KBM-7 (cell line): ENCODE measurements around the gene PCYT1A.
A peak's percentile ranks its signal among the peaks of the same experiment; 100 is the strongest.

ENCODE experiments used
- DNase-seq: peaks from one replicate; pipeline ENCODE4 v3.0.0-alpha.2; 2015
- in situ Hi-C: fragments of 300-500 bp; cut with MboI; formaldehyde crosslinking; loops from 2 replicates; pipeline ENCODE4 v1.14.3; 2020; ENCODE audit warnings: low sequenced_read_pairs, low pct_unique_long_range_greater_than_20kb, mixed read lengths

Gene PCYT1A

DNA sequence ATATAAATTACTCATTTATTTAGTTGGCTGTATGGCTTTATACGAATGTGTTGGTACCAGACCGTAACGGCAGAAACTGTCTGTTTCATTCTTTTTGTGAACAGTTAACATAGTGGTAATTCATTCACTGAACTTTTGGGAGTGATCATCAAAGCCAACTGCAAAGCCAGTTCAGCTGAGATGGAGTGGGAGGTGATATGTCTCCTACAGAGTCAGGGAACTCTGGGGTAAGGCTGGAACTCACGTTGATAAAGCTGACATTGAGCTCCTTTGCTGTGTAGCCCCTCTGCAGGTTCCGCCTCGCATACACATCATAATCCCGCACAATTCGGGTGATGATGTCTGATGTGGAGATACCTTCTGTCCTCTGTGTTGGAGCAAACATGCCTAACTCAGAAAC, 45.8 kb downstream of the PCYT1A start:
- DNase-seq, result no peak
- in situ Hi-C loops, result no loop called here

DNA sequence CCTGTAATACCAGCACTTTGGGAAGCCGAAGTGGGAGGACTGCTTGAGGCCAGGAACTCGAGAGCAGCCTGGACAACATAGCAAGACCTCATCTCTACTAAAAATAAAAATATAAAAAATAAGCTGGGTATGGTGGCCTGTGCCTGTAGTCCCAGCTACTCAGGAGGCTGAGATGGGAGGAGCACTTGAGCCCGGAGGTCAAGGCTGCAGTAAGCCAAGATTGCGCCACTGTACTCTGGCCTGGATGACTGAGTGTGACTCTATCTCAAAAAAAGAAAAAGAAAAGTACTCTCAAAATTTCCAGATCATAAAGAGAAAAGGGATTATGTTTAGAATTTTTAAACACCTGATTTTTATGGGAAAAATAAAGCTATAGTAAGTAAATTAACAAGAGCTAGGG, 47.1 kb downstream of the PCYT1A start:
- in situ Hi-C loops, result no loop called here
- no peak for DNase-seq

- in situ Hi-C loops, result no loop called here
- DNase-seq, result no peak
These were observed 48.6 kb downstream of the PCYT1A start for GRCh38 chr3:196238612-196239560.

GRCh38 chr3:196237203-196237602, 50.3 kb downstream of the PCYT1A start:
- no peak for DNase-seq
- in situ Hi-C loops, result no loop called here

DNA sequence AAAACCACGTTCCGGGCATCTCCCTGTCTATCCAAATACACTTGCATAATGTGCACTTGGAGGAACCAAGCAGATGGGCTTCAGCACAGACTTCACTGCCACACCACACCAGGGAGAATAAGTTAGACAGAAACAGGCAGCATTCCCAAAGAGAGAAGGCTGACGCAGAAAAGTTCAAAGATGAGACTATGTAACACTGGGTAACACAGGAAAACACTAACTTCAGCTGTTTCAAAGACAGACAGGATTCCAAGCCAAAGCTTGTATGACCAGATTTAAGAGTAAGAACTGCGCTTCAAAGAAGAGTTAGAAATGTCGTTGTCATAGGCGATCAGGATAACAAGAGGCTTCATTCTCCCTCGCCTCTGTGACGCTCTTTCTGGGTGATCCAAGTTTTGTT, 51.3 kb downstream of the PCYT1A start:
- in situ Hi-C loops, result no loop called here
- no peak for DNase-seq

DNA sequence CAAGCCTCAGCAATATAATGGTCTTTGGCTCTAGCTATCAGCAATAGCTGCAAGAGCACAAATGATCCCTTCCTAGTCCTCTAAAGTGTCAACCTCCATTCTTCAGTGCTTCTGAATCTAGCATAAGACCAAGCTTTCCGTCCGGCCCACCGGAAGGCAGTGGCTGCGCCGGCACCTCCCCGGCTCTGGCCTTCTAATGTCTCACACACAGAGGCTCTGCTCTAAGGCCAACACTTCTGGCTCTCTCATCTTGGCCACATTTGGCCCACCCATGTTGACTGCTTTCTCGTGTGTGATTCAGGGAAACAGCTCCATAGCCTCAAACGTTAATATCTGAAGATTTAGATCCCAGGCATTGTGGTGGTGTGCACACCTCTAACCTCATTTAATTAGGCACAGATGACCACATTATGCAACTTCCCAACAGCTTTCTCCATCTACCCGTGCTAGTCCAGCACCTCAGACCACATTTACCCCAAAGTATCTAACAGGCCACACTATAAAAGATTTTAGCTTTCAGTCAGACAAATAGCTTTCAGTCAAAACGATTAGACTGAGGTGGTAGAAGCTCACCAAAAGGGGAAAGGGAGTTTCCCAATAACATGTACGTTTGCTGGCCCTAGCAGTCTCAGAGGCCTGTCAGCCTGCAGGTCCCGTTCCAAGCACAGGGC, 51.9 kb downstream of the PCYT1A start:
- in situ Hi-C loops, result no loop called here
- peak; percentile 51 for DNase-seq

DNA sequence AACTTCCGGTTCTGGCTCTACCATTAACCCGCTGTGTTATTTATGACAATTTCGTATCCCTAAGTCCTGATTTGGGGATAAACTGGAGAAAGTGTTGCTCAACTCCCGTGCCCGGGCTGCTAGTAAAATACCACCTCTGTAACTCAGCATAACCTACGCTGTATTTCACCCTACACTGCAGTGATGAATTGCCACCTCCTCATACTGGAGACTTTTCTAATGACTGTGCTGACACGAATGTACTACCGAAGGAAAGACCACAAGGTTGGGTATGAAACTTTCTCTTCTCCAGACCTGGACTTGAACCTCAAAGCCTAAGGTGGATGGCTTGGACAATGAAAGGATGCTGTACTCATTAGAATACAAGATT, 54.7 kb downstream of the PCYT1A start:
- in situ Hi-C loops, result no loop called here
- no peak for DNase-seq

DNA sequence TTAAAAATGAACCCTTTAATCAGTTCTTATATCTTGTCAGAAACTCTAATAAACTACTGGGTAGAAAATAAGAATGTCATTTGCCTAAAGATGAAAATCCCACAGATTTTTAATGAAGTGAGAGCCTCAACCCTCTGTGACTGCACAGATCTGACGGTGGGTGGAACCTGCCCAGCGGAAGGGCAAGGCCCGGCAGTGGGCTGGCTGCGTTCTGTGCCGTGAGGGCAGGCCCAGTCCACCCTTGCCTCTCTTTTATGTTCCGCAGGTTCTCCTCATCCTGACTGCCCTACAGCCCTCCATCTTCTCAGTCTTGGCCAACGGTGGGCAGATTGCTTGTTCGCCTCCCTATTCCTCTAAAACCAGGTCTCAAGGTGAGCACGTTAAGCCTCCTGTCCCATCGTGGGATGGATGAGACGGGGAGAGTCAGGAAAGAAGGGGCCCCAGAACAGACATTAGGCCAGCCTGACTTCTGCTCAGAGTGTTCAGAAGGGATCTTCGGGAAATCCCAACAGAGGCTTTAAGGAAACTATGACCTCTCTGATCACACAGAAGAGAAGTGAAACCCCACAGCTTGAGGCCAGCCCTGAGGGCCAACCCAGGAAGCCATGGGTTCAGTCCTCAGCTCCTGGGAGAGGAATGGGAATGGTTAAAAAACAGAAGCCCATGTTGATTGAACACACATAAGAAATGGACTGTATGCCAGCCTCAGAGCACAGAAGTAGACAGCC, 55.2 kb downstream of the PCYT1A start:
- in situ Hi-C loops, result no loop called here
- no peak for DNase-seq

GRCh38 chr3:196227629-196228493, 59.7 kb downstream of the PCYT1A start:
- no peak for DNase-seq

GRCh38 chr3:196227121-196227561, 60.4 kb downstream of the PCYT1A start:
- in situ Hi-C loops, result no loop called here

More at GRCh38 chr3:196227629-196228493, 59.7 kb downstream of the PCYT1A start:
- in situ Hi-C loops, result no loop called here

GRCh38 chr3:196225763-196226364, 61.7 kb downstream of the PCYT1A start:
- in situ Hi-C loops, result no loop called here
- no peak for DNase-seq

More at GRCh38 chr3:196227121-196227561, 60.4 kb downstream of the PCYT1A start:
- no peak for DNase-seq

DNA sequence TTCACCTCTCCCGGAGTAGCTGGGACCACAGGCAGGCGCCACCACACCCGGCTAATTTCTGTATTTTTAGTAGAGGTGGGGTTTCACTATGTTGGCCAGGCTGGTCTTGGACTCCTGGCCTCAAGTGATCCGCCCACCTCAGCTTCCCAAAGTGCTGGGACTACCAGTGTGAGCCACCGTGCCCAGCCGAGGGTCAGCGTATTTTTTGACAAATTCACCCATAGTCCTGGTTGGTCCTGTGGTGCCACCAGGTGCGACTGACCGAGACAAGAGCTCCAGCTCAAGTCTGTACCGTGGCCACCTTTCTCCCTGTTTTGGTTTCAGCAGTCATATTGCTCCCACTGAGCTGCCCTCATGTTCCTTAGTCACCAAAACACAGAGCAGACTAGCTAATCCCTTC, 62.4 kb downstream of the PCYT1A start:
- in situ Hi-C loops, result no loop called here
- DNase-seq, result no peak

GRCh38 chr3:196222876-196223595, 64.5 kb downstream of the PCYT1A start:
- in situ Hi-C loops, result loop anchor here (25.0 kb wide), 1 partner anchor 511 kb away; the partner anchor contains the start of gene MUC20
- no peak for DNase-seq

DNA sequence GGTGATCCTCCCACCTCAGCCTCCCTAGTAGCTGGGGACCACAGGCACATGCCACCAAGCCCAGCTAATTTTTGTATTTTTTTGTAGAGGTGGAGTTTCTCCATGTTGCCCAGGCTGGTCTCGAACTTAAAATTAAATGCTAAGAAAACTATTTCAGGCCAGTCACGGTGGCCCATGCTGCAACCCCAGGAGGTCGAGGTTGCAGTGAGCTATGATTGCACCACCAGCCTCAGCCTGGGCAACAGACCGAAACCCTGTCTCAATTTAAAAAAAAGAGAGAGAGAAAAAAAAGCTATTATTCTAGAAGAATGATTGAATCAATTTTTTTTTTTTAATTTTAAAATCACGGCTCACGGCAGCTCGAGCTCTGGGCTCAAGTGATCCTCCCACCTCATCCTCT, 66.5 kb downstream of the PCYT1A start:
- DNase-seq, result no peak
- in situ Hi-C loops, result loop anchor here (25.0 kb wide), 1 partner anchor 509 kb away; the partner anchor contains the start of gene MUC20

GRCh38 chr3:196220587-196220986, 66.9 kb downstream of the PCYT1A start:
- in situ Hi-C loops, result loop anchor here (25.0 kb wide), 1 partner anchor 508 kb away; the partner anchor contains the start of gene MUC20
- peak; percentile 65 for DNase-seq

DNA sequence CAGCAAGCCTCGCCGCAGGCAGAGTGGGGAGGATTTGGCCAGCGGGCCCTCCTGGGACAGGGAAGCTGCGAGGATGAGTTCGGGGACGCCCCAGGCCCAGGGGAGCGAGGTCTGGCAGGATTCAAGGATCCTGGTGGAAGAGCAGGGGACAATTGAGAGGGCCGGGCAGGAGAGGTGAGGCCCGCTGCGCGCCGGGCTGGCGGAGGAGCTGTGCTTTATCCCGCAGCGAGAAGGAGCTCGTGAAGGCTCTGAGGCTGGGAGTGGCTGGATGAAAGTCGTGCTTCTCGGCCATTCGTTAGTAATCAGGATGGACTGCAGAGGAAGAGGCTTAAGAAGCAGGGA, 67.6 kb downstream of the PCYT1A start:
- DNase-seq, result no peak
- in situ Hi-C loops, result loop anchor here (25.0 kb wide), 1 partner anchor 508 kb away; the partner anchor contains the start of gene MUC20

- in situ Hi-C loops, result loop anchor here (25.0 kb wide), 1 partner anchor 507 kb away; the partner anchor contains the start of gene MUC20
- DNase-seq, result peak; percentile 86
These were observed 68.1 kb downstream of the PCYT1A start for GRCh38 chr3:196219194-196219969.
